Keratinocyte (primary cell): ENCODE data around the gene KANSL2. TPM values are rescaled to one million over a fixed set of nuclear protein-coding genes. Genes with fewer than 3 reads are reported as not detected.

Experiments used
- DNase-seq: peaks from one replicate; pipeline ENCODE4 v3.0.0-alpha.2; 2011; ENCODE audit warnings: low read depth, missing footprints, low spot score
- FAIRE-seq: peaks from 2 replicates; lab custom pipeline; 2011; peaks lifted over from hg19 to GRCh38; lab: Jason Lieb, UNC
- H2AFZ ChIP-seq: 2 replicates; pipeline ENCODE4 v1.6.0; 2012; ENCODE audit warnings: low read length, control low read depth, inconsistent platforms; ENCODE audit not compliant: control insufficient read depth
- H3K27ac ChIP-seq: 2 replicates; pipeline ENCODE4 v1.5.1; 2011; ENCODE audit warnings: low read length; ENCODE audit not compliant: control insufficient read depth, insufficient read depth
- H3K27me3 ChIP-seq: 3 replicates; pipeline ENCODE4 v1.6.0; 2011; ENCODE audit warnings: low read length; ENCODE audit not compliant: control insufficient read depth, insufficient read depth; ENCODE audit errors: extremely low read depth
- H3K36me3 ChIP-seq, 2 experiments: 2 replicates in 1 of 2; 3 replicates in 1 of 2; pipeline ENCODE4 v1.5.1; 2011; ENCODE audit warnings: low read length in 2 of 2, mild to moderate bottlenecking in 1 of 2; ENCODE audit not compliant: control insufficient read depth in 2 of 2, insufficient read depth in 2 of 2; ENCODE audit errors: extremely low read depth in 1 of 2
- H3K4me1 ChIP-seq: 3 replicates; pipeline ENCODE4 v1.5.1; 2011; ENCODE audit warnings: low read length; ENCODE audit not compliant: control insufficient read depth, insufficient read depth; ENCODE audit errors: extremely low read depth
- H3K4me2 ChIP-seq: 3 replicates; pipeline ENCODE4 v1.6.0; 2011; ENCODE audit warnings: low read depth, low read length; ENCODE audit not compliant: control insufficient read depth, insufficient read depth; ENCODE audit errors: extremely low read depth
- H3K4me3 ChIP-seq, 3 experiments: fragments of 200-600 bp in 1 of 3; sonication (generic) in 1 of 3; 2 replicates in 2 of 3; 3 replicates in 1 of 3; pipeline ENCODE4 v1.5.1; 2011 to 2016; ENCODE audit warnings: low read length in 3 of 3, mild to moderate bottlenecking in 3 of 3, control low read depth in 2 of 3, inconsistent platforms in 1 of 3, low read depth in 1 of 3, mixed read lengths in 1 of 3, mixed run types in 1 of 3, moderate library complexity in 1 of 3; ENCODE audit not compliant: control insufficient read depth in 2 of 3, insufficient read depth in 2 of 3; ENCODE audit errors: extremely low read depth in 1 of 3
- H3K79me2 ChIP-seq: 2 replicates; pipeline ENCODE4 v1.6.0; 2012; ENCODE audit warnings: low read length; ENCODE audit not compliant: control insufficient read depth, insufficient read depth
- H3K9ac ChIP-seq: 3 replicates; pipeline ENCODE4 v1.6.0; 2011; ENCODE audit warnings: low read length; ENCODE audit not compliant: control insufficient read depth, insufficient read depth; ENCODE audit errors: extremely low read depth
- H3K9me1 ChIP-seq: 3 replicates; pipeline ENCODE4 v1.6.0; 2011; ENCODE audit warnings: low read length; ENCODE audit not compliant: control insufficient read depth, insufficient read depth; ENCODE audit errors: extremely low read depth
- H3K9me3 ChIP-seq: 2 replicates; pipeline ENCODE4 v1.5.1; 2012; ENCODE audit warnings: low read depth, low read length; ENCODE audit not compliant: control insufficient read depth
- H4K20me1 ChIP-seq: 3 replicates; pipeline ENCODE4 v1.6.0; 2011; ENCODE audit warnings: low read length; ENCODE audit not compliant: control insufficient read depth, insufficient read depth; ENCODE audit errors: extremely low read depth
- EZH2 ChIP-seq: IDR thresholded peaks from one replicate; pipeline ENCODE4 v1.6.1; 2012; ENCODE audit warnings: inconsistent platforms, mild to moderate bottlenecking, low read length, moderate library complexity
- dilution Hi-C: fragments of 300-500 bp; cut with MboI; formaldehyde crosslinking; loops from one replicate; pipeline ENCODE4 v1.7.0; 2020; ENCODE audit warnings: low sequenced_read_pairs; ENCODE audit not compliant: extremely low pct_ligation_motif_present
- polyA plus RNA-seq, 5 experiments: library from polyadenylated mRNA; depleted of rRNA in 3 of 5; stranded (reverse) in 3 of 5; stranded (forward) in 1 of 5; unstranded in 1 of 5; fragments of >200 nt; gene quantifications; 1 replicate in 1 of 5; 2 replicates in 3 of 5; 3 replicates in 1 of 5; pipeline versions ENCODE4 v1.2.1 to v1.2.3, GENCODE V29; 2011 to 2012; ENCODE audit warnings: missing spikeins in 2 of 5, low read depth in 1 of 5, low replicate concordance in 1 of 5
- TF ChIP-seq, protein P1 (sequence below), 3 experiments: IDR thresholded peaks in 1 of 3; conservative IDR thresholded peaks in 1 of 3; optimal IDR thresholded peaks in 1 of 3; 2 replicates in 2 of 3; 3 replicates in 1 of 3; pipeline versions ENCODE3 to v1.5.1; 2011; ENCODE audit warnings: low read length in 3 of 3, mild to moderate bottlenecking in 3 of 3, moderate library complexity in 2 of 3, control low read depth in 1 of 3, inconsistent platforms in 1 of 3; ENCODE audit not compliant: insufficient read depth in 2 of 3; ENCODE audit errors: extremely low read depth in 1 of 3

The KANSL2 gene
- polyA plus RNA-seq, 1 donor (not counting 4 experiments of a cell fraction or from before 2014, with no cell fraction given), result 37.8 TPM

DNA sequence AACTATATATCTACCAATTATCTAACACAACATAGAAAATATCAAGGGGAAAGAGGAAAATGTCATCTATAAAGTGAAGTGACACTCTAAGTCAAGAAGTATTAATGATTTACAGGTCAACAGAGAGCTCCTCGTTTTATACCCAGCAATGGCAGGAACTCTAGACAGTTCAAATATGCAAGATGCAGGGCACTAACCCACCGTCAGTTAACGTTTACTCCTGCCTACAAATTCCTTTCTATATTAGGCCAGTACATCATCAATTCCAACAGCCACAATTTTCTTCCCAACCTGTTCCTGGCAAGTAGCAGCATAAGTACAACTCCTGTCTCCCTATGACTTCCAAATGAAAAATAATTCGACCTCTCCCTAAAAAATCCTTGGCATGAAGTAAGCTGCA, 9.0 kb upstream of the KANSL2 start:
- Histone ChIP-seq H3K27ac (no peak overlapping the region), H3K4me2 (no peak overlapping the region), H4K20me1 (peaks cover 6% of the 10 kb centered on the region), H3K4me3 (no peak overlapping the region), H3K36me3 (peaks cover 21 to 25% of the 10 kb centered on the region in 2 experiments), H3K9me3 (no peaks in the 10 kb centered on the region), H3K27me3 (no peaks in the 10 kb centered on the region), H3K79me2 (peaks cover 16% of the 10 kb centered on the region), H2AFZ (no peak overlapping the region), H3K9ac (no peak overlapping the region), H3K9me1 (no peaks in the 10 kb centered on the region), H3K4me1 (no peaks in the 10 kb centered on the region)
- dilution Hi-C loops, result no loop called here
- no peak for DNase-seq
- TF ChIP-seq, protein P1, sequence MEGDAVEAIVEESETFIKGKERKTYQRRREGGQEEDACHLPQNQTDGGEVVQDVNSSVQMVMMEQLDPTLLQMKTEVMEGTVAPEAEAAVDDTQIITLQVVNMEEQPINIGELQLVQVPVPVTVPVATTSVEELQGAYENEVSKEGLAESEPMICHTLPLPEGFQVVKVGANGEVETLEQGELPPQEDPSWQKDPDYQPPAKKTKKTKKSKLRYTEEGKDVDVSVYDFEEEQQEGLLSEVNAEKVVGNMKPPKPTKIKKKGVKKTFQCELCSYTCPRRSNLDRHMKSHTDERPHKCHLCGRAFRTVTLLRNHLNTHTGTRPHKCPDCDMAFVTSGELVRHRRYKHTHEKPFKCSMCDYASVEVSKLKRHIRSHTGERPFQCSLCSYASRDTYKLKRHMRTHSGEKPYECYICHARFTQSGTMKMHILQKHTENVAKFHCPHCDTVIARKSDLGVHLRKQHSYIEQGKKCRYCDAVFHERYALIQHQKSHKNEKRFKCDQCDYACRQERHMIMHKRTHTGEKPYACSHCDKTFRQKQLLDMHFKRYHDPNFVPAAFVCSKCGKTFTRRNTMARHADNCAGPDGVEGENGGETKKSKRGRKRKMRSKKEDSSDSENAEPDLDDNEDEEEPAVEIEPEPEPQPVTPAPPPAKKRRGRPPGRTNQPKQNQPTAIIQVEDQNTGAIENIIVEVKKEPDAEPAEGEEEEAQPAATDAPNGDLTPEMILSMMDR (optimal IDR thresholded peaks at IDR 0.05 in 1 of 3, IDR thresholded peaks at IDR 0.05 in 1 of 3, conservative IDR thresholded peaks at IDR 0.05 in 1 of 3; ENCODE audit: extremely low read depth in 1 of 3, insufficient read depth in 2 of 3, low read length in 3 of 3), result no peak
- no peak for TF ChIP-seq EZH2
- no peak for FAIRE-seq

- Histone ChIP-seq H3K27me3 (no peaks in the 10 kb centered on the region), H3K9me3 (no peaks in the 10 kb centered on the region), H4K20me1 (peaks cover 3% of the 10 kb centered on the region), H3K27ac (no peak overlapping the region), H3K9me1 (no peaks in the 10 kb centered on the region), H3K9ac (no peak overlapping the region), H3K36me3 (peaks cover 17 to 20% of the 10 kb centered on the region in 2 experiments), H3K4me2 (no peak overlapping the region), H3K79me2 (peaks cover 14% of the 10 kb centered on the region), H3K4me1 (no peaks in the 10 kb centered on the region), H3K4me3 (no peak overlapping the region), H2AFZ (no peak overlapping the region)
- FAIRE-seq (no peak), DNase-seq (no peak)
- dilution Hi-C loops, result no loop called here
- TF ChIP-seq, protein P1 (optimal IDR thresholded peaks at IDR 0.05 in 1 of 3, IDR thresholded peaks at IDR 0.05 in 1 of 3, conservative IDR thresholded peaks at IDR 0.05 in 1 of 3; ENCODE audit: extremely low read depth in 1 of 3, insufficient read depth in 2 of 3, low read length in 3 of 3), result no peak
- no peak for TF ChIP-seq EZH2
Measured at GRCh38 chr12:48690436-48690835, 8.4 kb upstream of the KANSL2 start.
